Measurements from ENCODE around the gene TMEM151B.
"Not testable (repeated sequence)": the region's sequence is repeated elsewhere in the genome, so short reads cannot be mapped to it uniquely, and the experiment has no call there.

Gene TMEM151B

GRCh38 chr6:44339763-44340625, 69.7 kb downstream of the TMEM151B start:
- DNase-seq = no peak

- peak; percentile 78 for DNase-seq
Observed at GRCh38 chr6:44341095-44341890, 71.0 kb downstream of the TMEM151B start.

GRCh38 chr6:44342052-44342451, 71.8 kb downstream of the TMEM151B start:
- no peak for DNase-seq

- DNase-seq = peak; percentile 81
Observed at GRCh38 chr6:44342489-44342888, 72.2 kb downstream of the TMEM151B start, which contains the start of gene SPATS1. Gene SPATS1, plus strand, starts transcription at chr6:44342650. Its CDS starts 446 bp downstream, at chr6:44343096.

DNA sequence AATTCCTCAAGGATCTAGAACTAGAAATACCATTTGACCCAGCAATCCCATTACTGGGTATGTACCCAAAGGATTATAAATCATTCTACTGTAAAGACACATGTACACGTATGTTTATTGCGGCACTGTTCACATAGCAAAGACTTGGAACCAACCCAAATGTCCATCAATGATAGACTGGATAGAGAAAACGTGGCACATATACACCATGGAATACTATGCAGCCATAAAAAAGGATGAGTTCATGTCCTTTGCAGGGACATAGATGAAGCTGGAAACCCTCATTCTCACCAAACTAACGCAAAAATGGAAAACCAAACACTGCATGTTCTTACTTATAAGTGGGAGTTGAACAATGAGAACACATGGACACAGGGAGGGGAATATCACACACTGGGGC, 76.6 kb downstream of the TMEM151B start:
- DNase-seq = not testable (repeated sequence)

- no peak for DNase-seq
Observed at GRCh38 chr6:44349904-44350649, 79.8 kb downstream of the TMEM151B start.

DNA sequence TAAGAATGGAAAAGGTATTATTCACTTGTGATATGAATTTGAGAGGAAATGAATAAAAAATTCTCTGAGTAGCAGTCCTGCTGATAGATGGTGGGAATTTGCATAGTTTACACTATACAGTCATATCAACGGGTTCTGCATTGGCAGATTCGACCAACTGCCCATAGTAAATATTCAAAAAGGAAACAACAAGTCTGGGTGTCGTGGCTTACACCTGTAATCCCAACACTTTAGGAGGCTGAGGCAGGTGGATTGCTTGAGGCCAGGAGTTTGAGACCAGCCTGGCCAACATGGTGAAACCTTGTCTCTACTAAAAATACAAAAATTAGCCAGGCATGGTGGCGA, 80.4 kb downstream of the TMEM151B start:
- not testable (repeated sequence) for DNase-seq

DNA sequence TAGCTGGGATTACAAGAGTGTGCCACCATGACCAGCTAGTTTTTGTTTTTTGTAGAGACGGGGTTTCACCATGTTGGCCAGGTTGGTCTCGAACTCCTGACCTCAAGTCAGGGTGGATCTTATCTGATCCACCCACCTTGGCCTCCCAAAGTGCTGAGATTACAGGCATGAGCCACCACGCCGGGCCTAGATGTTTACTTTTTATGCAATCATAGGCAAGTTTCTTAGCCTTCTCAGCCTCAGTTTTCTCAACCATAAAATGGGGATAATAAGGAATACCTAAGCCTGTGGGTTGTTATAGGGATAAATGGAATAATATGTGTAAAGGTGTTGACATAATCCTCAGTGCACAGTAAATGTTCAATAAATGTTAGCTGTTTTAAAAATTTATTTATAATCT, 82.0 kb downstream of the TMEM151B start:
- DNase-seq = no peak

GRCh38 chr6:44353336-44353735, 83.1 kb downstream of the TMEM151B start:
- DNase-seq = no peak

GRCh38 chr6:44355640-44356039, 85.4 kb downstream of the TMEM151B start:
- no peak for DNase-seq

DNA sequence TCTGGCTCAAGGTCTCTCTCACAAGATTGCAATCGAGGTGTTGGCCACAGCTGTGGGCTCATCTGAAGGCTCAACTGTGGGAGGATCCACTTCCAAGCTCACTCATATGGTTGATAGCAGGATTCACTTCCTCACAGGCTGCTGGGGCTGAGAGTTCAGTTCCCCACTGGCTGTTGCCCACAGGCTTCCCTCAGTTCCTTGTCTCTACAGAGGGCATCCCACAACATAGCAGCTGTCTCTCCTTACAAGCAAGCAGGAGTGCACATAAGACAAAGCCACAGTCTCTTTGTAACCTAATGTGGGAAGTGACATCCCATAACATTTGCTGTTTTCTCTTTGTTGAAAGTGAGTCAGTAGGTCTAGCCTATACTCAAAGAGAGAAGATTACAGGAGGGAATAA, 86.2 kb downstream of the TMEM151B start:
- no peak for DNase-seq
